IPS-NIHi7 (cell line): Measurements from ENCODE around the gene PBX3.

Experiments
- DNase-seq: peaks from one replicate; pipeline ENCODE4 v3.0.0; 2012; ENCODE audit warnings: mixed read lengths; ENCODE audit errors: extremely low spot score

Gene PBX3

DNA sequence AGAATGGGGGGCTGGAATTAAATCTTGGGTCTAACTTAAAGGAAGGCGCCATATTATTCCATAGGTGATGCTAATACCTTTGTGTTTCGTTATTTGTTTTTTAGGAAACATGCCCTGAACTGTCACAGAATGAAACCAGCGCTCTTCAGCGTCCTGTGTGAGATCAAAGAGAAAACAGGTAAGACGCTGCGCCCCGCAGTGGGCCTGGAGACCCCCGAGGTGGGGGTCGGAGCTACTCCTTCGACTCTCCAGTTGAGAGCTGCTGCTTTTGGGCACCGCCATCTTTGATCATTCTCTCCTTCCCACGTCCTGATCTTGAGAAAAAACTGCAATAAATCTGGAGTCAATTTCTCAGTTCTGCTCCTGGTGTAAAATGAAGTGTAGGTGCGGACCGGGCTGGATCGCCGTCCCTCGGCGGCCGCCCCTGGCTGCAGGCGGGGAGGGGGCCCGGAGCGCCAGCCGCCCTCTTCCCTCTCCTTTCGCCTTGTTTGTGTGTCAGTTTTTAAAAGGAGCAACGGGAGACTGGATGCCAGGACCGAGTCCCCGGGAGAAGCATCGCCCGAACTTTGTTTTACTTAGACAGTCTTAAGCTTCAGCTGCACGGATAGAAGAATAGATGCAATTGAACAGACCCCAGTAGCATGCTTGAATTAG is 1.4 kb downstream of the PBX3 start:
- DNase-seq: peak; percentile 17

DNA sequence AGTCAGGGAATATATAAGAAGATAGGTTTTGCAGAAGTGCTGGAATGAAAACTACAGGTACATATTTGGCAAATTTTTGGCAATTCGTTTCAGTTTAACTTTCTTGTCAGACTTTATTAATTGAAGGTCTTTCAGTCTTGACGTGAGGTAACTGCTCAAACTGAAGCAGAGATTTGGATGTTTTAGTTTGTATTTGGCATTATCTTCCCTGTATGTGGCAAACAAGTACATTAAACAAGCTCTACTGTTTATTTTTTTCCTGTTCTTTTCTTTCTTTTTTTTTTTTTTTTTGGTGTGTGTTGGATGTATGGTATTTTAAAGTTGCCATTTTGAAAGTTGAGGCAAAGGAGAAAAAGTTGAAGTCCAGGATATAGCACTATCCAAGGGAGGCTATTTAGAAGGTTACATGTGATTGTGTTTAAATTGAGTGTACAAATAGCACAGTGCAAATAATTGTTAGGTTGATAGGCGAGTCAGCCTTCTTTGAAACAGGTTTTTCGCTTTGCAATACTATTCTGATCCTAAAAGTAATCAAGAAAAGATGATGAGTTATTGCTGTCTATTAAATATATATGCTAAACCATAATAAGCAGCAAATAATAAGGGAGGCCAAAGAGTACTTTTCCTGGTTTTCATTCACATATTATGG is 2.2 kb downstream of the PBX3 start:
- DNase-seq: no peak

DNA sequence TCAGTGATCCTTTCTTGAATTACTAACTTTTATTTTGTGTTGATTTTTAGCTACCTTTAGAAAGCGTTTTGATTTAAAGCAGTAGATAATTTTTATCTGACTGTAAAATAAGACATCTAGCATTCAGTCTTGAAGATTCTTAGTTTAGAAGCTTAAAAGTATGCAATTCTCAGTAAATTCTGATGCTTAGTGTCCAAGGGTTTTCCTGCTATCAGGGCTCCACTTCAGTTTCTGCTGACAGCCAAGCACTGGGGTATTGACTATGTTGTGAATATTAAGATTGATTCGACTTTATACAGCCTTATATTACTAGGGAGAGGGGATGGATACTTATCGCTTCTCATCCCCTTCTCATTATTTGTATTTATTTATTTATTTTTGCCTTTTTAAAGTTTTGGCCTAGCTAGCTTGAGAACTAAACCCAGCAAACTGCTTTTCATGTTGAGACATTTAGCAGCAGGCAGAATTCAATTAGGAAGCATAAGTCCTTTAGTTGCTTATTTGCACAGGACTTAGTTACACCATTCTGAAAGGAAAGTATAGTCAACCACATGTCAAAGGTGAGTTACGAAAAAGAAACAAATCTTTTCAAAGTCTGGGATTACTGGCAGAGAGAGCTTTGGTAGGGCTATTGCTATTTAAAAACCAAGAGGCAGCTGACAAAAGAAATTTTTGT is 2.9 kb downstream of the PBX3 start:
- DNase-seq: no peak

DNA sequence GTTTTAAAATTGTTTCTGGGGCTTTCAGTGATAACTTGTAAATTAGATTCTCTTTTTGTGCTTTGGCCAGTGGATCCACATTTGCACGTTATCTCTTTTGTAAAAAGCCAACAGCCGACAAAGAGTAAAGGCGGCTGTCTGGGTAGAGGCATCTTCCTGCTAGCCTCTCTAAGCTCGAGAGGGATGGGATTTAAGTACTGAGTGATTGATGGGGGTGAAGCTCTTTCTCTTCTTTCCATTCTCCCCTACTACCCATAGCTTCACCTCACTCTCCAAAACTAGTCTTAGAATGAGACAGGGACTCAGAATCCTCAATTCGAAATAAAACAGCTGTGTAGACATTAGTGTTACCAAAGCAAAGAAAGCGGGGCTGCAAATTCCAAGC is 3.4 kb downstream of the PBX3 start:
- peak; percentile 26 for DNase-seq

DNA sequence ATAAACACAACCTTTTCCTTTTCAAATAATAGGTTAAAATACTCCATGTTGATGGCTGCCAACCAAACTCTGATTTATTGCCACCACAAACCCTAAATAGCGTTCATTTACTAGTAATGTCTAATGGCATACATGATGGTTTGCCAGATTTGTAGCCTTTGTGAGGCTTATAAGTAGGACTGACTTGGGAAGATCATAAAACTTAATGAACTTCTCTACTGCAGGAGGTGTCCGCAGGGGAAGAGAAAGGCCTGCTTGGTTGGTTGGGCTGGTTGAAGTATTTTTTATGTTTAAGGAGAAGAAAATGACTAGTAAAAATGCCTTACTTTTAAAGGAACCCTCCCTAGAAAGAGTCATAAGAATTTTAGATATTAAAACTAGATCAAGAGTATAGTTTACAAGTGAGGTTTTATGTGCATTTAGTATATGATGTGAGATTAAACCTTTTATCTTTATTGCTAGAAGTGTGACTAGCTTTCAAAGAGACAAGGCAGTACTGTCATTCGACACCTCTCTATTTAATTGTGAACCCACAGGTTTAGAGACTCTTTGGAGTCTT is 5.0 kb downstream of the PBX3 start:
- no peak for DNase-seq

DNA sequence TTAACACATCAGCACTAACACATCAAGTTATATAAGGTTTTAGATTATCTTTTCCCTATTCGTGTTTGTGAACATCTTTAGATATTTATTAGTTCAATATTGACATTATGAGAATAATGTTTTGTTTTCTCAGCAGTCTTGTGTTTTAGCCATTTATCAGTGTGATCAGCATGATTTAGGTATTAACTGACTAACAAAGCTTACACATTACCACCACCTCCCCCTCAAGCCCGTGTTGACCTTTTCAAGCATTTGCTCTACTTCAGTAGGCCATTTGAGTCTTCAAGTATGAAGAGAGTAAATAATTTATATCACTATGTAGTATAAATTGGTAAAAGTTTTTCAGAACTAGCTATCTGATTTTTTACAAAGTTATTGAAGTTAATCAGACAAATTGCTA is 6.9 kb downstream of the PBX3 start:
- no peak for DNase-seq

DNA sequence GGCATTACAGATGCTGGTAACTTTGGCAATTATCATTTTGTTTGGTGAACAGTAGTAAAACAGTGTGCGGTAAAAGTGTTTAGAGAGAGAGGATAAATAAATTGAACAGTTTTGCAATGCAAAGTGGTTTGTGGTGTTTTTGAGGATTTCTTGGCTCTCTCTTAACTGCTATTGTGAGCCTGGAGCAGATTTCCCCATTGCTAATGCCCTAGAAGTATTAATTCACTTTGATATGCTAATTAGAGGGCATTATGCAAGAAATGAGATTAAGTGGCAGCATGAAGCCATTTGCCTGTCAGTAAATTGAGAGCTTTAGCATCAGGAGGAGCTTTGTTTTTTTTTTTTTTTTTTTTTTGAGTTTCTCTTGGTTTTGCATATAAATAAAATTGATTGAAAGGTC is 8.2 kb downstream of the PBX3 start:
- DNase-seq: no peak

DNA sequence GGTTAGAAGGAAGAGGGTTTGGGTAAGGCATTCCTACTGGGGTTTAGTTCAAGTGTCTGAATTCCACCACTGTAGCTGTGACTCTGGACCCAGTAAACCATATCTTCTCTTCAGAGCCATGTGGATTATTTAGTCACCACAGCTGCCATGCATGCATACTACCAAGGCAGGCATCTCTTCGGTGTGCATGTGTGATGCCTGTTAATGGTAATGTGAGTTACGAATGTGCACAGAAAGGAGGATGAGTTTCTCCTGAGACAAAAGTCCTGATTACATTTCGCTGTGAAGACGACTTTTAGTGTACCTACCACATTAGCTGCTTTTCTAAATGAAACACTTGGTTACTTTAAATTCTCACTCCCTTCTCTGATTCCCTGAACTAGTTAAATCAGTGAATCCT is 9.3 kb downstream of the PBX3 start:
- DNase-seq: no peak

DNA sequence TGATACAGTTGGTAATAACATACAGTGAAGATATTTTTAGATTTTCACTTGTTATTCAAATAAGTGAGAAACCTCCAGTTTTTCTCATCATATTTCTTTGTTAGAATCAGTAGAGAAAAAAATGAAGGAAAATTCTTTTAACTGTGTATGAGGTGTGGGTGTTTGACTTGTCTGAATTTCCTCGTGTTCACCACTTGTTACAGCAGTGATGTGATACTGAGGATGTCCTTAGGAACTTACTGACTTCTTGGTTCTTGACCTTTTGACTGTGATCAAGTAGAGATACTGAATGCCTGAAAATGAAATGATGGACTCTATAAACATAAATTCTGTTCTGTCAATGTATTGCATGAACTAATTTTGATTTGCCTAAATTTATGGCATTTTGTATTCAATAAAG is 10.7 kb downstream of the PBX3 start:
- DNase-seq: no peak

DNA sequence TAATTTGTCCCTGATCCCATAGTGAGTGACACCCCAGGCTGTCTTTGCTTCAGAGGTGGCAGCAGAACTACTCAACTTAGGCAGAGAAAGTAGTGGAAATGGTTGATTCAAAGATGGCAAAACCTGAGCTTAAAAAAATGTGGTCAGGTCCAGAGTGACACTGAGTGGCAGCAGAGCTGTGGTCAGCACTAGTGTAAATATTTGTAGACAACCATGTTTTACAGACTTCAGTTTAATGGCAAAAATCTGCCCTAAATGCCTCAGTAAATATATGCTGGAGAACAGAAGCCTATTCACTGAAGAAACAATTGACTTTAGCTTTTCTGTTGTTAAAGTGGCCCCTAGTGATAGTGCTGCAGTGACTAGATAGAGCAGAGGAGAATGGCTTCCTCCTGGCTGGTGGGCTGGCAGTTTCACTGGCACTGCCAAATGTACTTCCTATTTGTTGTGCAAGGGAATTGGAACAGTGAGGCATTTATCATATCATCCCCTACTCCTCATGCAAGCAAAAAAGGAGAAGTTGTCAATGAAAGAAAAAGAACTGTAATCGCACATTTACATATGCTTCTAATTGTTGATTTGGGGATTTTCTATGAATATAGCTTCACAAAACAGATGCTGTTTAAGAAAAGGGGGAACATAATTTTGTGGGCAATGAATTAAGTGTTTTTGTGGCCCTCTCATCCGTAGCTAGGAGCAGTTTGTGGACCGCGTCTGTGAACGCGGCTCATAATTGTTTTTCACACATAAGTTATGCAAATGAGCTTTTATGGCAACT is 12.0 kb downstream of the PBX3 start:
- DNase-seq: no peak

DNA sequence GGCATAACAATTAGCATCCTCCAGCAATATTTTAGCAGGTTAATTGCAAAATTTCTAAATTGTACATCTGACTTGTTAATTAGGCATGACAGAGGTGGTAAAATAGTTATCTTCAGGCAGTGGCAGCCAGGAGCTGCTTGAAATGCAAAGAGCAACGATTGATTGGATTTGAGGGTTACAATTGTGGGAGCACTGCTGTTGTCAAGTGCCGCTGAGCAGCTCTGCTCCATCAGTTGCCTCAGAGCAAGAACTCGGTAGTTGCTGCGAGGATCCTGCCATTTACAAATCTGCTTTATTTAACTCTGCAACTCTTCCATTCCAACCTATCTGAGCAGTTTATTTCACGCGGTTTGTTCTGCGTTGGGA is 12.6 kb downstream of the PBX3 start:
- peak; percentile 26 for DNase-seq

DNA sequence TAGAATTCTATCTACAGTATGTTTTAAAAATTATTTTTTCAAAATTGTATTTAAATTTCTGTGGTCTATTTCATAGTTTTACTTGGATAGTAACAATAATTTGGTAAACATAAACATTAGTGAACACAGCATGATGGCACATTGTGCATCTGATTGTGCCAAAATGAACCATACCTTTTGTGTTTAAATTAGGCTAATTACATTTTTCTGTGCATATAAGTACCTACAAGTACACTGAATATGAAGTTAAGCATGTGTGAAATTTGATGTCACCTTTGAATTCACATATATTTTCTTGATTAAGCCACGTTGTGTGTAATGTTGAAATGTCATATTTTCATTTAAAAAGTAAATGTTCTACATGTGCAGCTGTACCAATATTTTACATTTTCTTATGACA is 13.4 kb downstream of the PBX3 start:
- DNase-seq: no peak

DNA sequence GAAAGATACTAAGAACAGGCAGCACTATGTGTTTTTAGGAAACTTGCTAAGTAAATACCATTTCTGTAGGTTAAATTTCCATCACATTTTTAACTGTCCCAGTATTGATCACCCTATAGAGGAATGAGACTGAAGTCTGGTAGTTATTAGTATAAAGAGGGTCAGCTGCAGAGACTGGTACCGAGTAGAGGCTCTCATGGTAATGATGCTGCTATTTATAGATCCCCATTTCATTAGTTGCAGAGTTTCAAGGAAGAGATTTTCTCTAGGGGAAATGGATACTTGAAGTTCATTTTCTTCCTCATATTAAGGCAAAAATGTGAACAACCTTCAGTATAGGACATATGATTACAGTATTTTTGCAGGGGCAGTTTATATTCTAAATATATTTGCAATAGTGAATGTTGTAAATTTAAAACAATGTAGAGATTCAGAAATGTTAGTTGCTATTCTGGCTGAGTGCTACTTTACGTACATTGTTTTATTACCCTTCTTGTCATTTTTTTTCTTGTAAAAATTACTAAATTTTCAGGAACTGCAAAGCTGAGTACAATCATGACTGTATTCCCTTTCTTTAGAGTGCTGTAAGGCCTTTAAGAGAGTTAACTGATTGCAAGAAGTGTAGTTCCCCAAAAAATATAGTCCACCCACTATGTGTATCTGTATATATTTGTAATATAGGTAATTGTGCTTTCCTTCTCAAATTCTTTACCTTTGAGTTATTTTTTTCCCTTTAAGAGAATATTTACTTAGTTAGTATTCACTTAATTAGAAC is 14.7 kb downstream of the PBX3 start:
- no peak for DNase-seq

DNA sequence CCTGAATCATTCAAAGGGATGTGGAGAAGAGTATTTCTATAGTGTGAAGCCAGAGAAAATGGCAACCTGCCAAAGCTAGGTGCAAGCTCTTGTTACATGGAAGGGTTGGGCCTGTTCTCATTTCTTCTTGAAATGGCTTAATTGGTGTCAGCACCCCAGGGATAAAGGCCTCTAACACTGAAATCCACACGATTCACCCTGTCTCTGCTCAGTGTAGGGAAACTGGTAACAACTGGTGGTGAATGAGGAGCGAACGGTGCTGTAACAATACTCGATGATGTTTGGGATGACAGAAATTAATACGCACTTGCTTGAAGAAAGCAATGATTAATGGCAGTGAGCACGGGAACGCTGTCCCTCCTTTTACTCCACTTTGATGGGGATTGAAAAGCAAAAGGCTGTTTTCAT is 16.2 kb downstream of the PBX3 start:
- DNase-seq: peak; percentile 14

DNA sequence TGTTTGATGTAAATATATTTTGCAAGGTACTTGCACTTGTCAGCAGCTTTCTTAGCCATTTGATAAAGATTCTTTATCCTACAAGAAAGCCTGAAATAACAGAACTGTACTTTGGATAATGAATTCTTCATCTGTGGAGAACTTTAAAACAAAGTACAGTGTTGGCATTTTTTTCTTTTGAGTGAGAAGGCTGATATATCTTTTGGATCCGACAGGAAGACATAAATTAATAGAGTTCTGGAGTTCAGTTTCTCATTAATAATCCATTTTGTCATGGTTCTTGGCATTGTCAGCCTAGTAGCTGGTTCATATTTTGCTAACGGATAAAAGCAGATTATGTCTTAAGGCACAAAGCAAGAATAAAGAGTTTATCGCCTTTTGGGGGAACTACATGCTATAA is 17.0 kb downstream of the PBX3 start:
- no peak for DNase-seq

DNA sequence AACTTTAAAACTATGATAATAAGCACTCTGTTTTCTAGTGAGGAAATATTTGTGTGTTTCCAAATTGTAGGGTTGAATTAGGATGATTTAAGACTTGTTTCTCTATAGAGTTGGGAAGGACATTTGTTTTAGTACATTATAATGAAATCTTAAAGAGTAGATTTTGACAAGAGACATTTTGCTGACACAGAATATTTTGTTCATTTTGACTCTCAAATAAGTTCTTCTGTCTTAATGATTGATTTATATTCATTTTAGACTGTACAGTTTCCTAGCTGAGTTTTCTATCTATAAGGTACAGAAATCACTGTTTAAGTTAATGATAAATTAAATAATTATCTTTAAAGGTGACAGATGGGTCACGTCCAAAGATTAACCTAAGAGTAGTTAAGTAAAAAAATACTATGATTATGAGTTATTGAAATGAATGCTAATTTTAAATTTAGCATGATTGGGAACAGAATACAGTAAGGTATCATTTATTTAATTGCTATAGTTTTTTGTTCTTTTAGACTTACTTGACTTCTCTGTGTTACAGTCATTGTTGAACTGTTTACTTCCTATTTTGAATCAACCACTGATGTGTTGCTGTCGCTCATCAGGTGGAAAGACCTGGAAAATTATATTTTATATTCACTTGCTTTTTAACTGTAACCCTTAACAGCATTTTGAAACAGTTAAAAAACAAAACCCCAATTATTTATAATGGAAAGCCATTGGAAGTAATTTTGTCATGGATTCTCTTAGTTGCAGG is 19.5 kb downstream of the PBX3 start:
- DNase-seq: no peak

DNA sequence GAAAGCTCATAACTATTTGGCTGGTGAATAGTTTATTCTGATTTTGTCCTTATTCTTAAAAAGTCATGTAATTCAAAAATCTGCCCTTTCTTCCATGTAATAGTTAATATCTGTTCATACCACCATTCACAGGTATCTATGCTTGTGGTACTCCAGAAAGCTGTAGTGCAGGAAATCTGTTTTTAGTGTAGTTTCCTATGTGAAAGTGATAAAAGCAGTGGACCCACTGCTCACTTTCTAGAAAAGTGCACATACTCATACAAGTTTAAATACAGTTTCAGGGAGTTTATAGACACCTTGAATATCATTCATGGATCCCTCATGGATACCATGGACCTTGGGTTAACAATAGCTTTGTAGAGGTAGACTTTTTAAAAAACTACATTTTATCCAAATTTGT is 20.2 kb downstream of the PBX3 start:
- no peak for DNase-seq

DNA sequence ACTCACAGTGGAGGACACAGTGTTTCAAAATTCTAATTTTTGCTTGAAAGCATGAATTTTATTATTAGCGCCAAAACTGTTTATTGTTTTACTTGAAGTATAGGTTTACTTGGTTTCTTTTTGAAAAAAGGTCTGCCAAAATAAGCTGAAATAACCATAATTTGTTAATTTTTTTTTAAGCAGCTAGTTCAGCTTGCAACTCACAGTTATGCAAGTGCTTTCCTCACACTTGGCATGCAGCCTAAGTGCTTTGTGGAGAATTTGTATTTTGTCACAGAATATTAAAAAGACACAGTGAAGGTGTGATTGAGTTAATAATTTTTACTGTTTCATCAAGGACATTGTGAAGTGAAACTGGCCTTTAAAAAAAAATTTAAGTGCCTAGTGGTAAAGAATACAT is 21.6 kb downstream of the PBX3 start:
- DNase-seq: no peak

DNA sequence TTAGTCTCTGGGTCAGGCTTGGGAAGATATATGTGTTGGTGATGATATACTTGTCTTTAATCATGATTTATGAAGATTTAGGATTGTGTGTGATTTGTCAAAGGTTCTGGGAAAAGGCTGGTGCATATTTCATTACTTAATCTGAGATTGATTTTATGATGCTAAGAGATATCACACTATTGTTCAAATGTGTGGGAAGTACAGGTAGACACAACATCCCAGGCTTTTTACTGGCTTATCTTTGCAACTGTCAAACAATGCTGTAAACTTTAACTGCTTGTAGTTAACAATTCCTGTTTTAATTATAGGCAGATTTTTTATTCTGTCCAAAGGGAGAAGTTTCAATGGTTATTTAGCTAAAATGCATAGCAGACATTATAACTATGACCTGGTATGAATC is 23.9 kb downstream of the PBX3 start:
- DNase-seq: no peak

DNA sequence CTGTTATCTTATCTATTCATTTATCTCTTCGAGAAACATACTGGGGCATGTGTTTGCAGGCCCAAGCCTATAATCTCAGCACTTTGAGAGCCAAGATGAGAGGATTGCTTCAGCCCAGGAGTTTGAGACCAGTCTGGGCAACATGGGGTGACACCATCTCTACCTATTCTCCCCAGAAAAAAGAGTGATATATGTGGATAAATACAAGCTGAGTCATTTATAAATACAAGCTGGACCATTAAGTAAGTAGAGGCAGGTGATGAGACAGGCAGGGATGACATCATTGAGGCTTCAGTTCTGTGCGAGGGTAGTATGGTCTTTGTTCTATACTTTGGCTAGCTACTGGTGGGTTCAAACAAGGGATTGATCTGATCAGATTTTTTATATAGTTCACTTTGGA is 25.6 kb downstream of the PBX3 start:
- DNase-seq: no peak

DNA sequence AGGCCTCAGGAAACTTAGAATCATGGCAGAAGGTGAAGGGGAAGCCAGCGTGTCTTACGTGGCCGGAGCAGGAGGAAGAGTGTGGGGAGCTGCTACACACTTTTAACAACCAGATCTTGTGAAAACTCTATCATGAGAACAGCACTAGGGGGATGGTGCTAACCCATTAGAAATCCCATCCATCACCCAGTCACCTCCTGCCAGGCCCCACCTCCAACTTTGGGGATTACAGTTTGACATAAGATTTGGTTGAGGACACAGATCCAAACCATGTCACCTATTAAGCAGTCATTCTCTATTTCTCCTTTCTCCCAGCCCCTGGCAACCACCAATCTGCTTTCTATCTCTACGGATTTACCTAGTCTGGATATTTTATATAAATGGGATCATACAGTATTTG is 26.9 kb downstream of the PBX3 start:
- no peak for DNase-seq
